ENCODE data around the gene ARL13A. TPM values are rescaled to one million over a fixed set of nuclear protein-coding genes. Genes with fewer than 3 reads are reported as not detected.
"Not testable (repeated sequence)": the region's sequence is repeated elsewhere in the genome, so short reads cannot be mapped to it uniquely, and the experiment has no call there.

Gene ARL13A
- total RNA-seq, 1 donor from 2014 or later: not detected

GRCh38 chrX:100995469-100995868 lies 26.0 kb downstream of the ARL13A start:
- Histone ChIP-seq H3K4me3 (ENCODE audit: insufficient read depth, low read depth, low read length) (no peak overlapping the region), H3K4me2 (ENCODE audit: low read length) (peak overlapping the region; percentile 66), H3K9me3 (ENCODE audit: insufficient read depth, low read depth, low read length) (no peaks in the 10 kb centered on the region), H3K27me3 (ENCODE audit: insufficient read depth, low read length) (no peaks in the 10 kb centered on the region), H3K9ac (ENCODE audit: low read length) (peak overlapping the region; percentile 65), H3K27ac (ENCODE audit: low read depth, low read length) (peak overlapping the region; percentile 95), H3K4me1 (ENCODE audit: insufficient read depth, low read length) (peaks cover 17% of the 10 kb centered on the region), H3K36me3 (ENCODE audit: insufficient read depth, low read length) (no peaks in the 10 kb centered on the region), H3K79me2 (ENCODE audit: insufficient read depth, low read length) (no peaks in the 10 kb centered on the region), H4K20me1 (ENCODE audit: insufficient read depth, low read length) (no peaks in the 10 kb centered on the region), H2AFZ (ENCODE audit: low read depth, low read length) (no peak overlapping the region)
- Mint-ChIP-seq H3K27ac (ENCODE audit: unreplicated experiment) (peak overlapping the region; percentile 87), H3K36me3 (ENCODE audit: low read depth, unreplicated experiment) (no peaks in the 10 kb centered on the region), H3K4me3 (ENCODE audit: unreplicated experiment) (no peak overlapping the region), H3K27me3 (ENCODE audit: low read depth, unreplicated experiment) (no peaks in the 10 kb centered on the region), H3K4me1 (ENCODE audit: low read depth, unreplicated experiment) (peaks cover 16% of the 10 kb centered on the region), H3K9me3 (ENCODE audit: unreplicated experiment) (no peaks in the 10 kb centered on the region)
- FAIRE-seq: peak; percentile 97
- peak; percentile 87 for DNase-seq (ENCODE audit: low read depth)
- no peak for TF ChIP-seq CTCF (IDR thresholded peaks at IDR 0.05; ENCODE audit: insufficient read depth, low read depth, low read length)
- no peak for TF ChIP-seq EZH2 (IDR thresholded peaks at IDR 0.05; ENCODE audit: insufficient read depth, low read length)

- Histone ChIP-seq H3K4me1 (ENCODE audit: insufficient read depth, low read length) (peaks cover 12% of the 10 kb centered on the region), H3K27me3 (ENCODE audit: insufficient read depth, low read length) (no peaks in the 10 kb centered on the region), H2AFZ (ENCODE audit: low read depth, low read length) (no peak overlapping the region), H3K4me2 (ENCODE audit: low read length) (no peak overlapping the region), H3K9ac (ENCODE audit: low read length) (no peak overlapping the region), H4K20me1 (ENCODE audit: insufficient read depth, low read length) (no peaks in the 10 kb centered on the region), H3K4me3 (ENCODE audit: insufficient read depth, low read depth, low read length) (no peak overlapping the region), H3K36me3 (ENCODE audit: insufficient read depth, low read length) (no peaks in the 10 kb centered on the region), H3K79me2 (ENCODE audit: insufficient read depth, low read length) (no peaks in the 10 kb centered on the region), H3K27ac (ENCODE audit: low read depth, low read length) (no peak overlapping the region), H3K9me3 (ENCODE audit: insufficient read depth, low read depth, low read length) (no peaks in the 10 kb centered on the region)
- TF ChIP-seq EZH2 (IDR thresholded peaks at IDR 0.05; ENCODE audit: insufficient read depth, low read length) (no peak), CTCF (IDR thresholded peaks at IDR 0.05; ENCODE audit: insufficient read depth, low read depth, low read length) (no peak)
- Mint-ChIP-seq H3K4me3 (ENCODE audit: unreplicated experiment) (no peak overlapping the region), H3K4me1 (ENCODE audit: low read depth, unreplicated experiment) (peaks cover 13% of the 10 kb centered on the region), H3K27ac (ENCODE audit: unreplicated experiment) (no peak overlapping the region), H3K27me3 (ENCODE audit: low read depth, unreplicated experiment) (no peaks in the 10 kb centered on the region), H3K9me3 (ENCODE audit: unreplicated experiment) (no peaks in the 10 kb centered on the region), H3K36me3 (ENCODE audit: low read depth, unreplicated experiment) (no peaks in the 10 kb centered on the region)
- peak; percentile 52 for FAIRE-seq
- DNase-seq (ENCODE audit: low read depth): no peak
These were observed 29.9 kb downstream of the ARL13A start for GRCh38 chrX:100999451-100999850.

- Mint-ChIP-seq H3K4me3 (ENCODE audit: unreplicated experiment) (no peak overlapping the region), H3K36me3 (ENCODE audit: low read depth, unreplicated experiment) (no peaks in the 10 kb centered on the region), H3K4me1 (ENCODE audit: low read depth, unreplicated experiment) (no peaks in the 10 kb centered on the region), H3K9me3 (ENCODE audit: unreplicated experiment) (no peaks in the 10 kb centered on the region), H3K27me3 (ENCODE audit: low read depth, unreplicated experiment) (no peaks in the 10 kb centered on the region), H3K27ac (ENCODE audit: unreplicated experiment) (no peak overlapping the region)
- no peak overlapping the region for H3K9ac ChIP-seq (ENCODE audit: low read length)
- no peaks in the 10 kb centered on the region for H3K79me2 ChIP-seq (ENCODE audit: insufficient read depth, low read length)
- DNase-seq (ENCODE audit: low read depth) (peak; percentile 12), FAIRE-seq (peak; percentile 13)
- H3K27ac ChIP-seq (ENCODE audit: low read depth, low read length): no peak overlapping the region
- no peaks in the 10 kb centered on the region for H3K9me3 ChIP-seq (ENCODE audit: insufficient read depth, low read depth, low read length)
- no peaks in the 10 kb centered on the region for H4K20me1 ChIP-seq (ENCODE audit: insufficient read depth, low read length)
- H3K4me3 ChIP-seq (ENCODE audit: insufficient read depth, low read depth, low read length): no peak overlapping the region
- H3K36me3 ChIP-seq (ENCODE audit: insufficient read depth, low read length): no peaks in the 10 kb centered on the region
- no peak overlapping the region for H3K4me2 ChIP-seq (ENCODE audit: low read length)
- no peak for TF ChIP-seq CTCF (IDR thresholded peaks at IDR 0.05; ENCODE audit: insufficient read depth, low read depth, low read length)
- no peak for TF ChIP-seq EZH2 (IDR thresholded peaks at IDR 0.05; ENCODE audit: insufficient read depth, low read length)
- H3K27me3 ChIP-seq (ENCODE audit: insufficient read depth, low read length): no peaks in the 10 kb centered on the region
- H2AFZ ChIP-seq (ENCODE audit: low read depth, low read length): no peak overlapping the region
- H3K4me1 ChIP-seq (ENCODE audit: insufficient read depth, low read length): no peaks in the 10 kb centered on the region
These were observed 39.6 kb downstream of the ARL13A start for GRCh38 chrX:101009090-101009489.

- H3K9me3 Mint-ChIP-seq (ENCODE audit: unreplicated experiment); H3K4me3 Mint-ChIP-seq (ENCODE audit: unreplicated experiment); H3K36me3 ChIP-seq (ENCODE audit: insufficient read depth, low read length); H3K27ac Mint-ChIP-seq (ENCODE audit: unreplicated experiment); DNase-seq (ENCODE audit: low read depth); H3K9me3 ChIP-seq (ENCODE audit: insufficient read depth, low read depth, low read length); FAIRE-seq; H4K20me1 ChIP-seq (ENCODE audit: insufficient read depth, low read length); H3K79me2 ChIP-seq (ENCODE audit: insufficient read depth, low read length); H3K27me3 ChIP-seq (ENCODE audit: insufficient read depth, low read length); H3K36me3 Mint-ChIP-seq (ENCODE audit: low read depth, unreplicated experiment); H3K9ac ChIP-seq (ENCODE audit: low read length); H3K4me1 Mint-ChIP-seq (ENCODE audit: low read depth, unreplicated experiment); H3K27me3 Mint-ChIP-seq (ENCODE audit: low read depth, unreplicated experiment); H3K4me2 ChIP-seq (ENCODE audit: low read length); H2AFZ ChIP-seq (ENCODE audit: low read depth, low read length); H3K27ac ChIP-seq (ENCODE audit: low read depth, low read length); H3K4me3 ChIP-seq (ENCODE audit: insufficient read depth, low read depth, low read length); H3K4me1 ChIP-seq (ENCODE audit: insufficient read depth, low read length): not testable (repeated sequence)
These were observed 42.5 kb downstream of the ARL13A start for GRCh38 chrX:101012031-101012430.
